BLaER1 (cell line): ENCODE data around the gene LRRC73.
"Not testable (repeated sequence)": the region's sequence is repeated elsewhere in the genome, so short reads cannot be mapped to it uniquely, and the experiment has no call there.

Experiments used
- H3K27ac ChIP-seq: shearing (Covaris generic); formaldehyde crosslinking; 2 replicates; pipeline ENCODE4 v1.8.1; 2022
- H3K27me3 ChIP-seq: shearing (Covaris generic); formaldehyde crosslinking; 2 replicates; pipeline ENCODE4 v1.8.1; 2022
- H3K36me3 ChIP-seq: shearing (Covaris generic); formaldehyde crosslinking; 2 replicates; pipeline ENCODE4 v1.8.1; 2022
- H3K4me1 ChIP-seq: shearing (Covaris generic); formaldehyde crosslinking; 2 replicates; pipeline ENCODE4 v1.8.1; 2022
- H3K4me2 ChIP-seq: shearing (Covaris generic); formaldehyde crosslinking; 2 replicates; pipeline ENCODE4 v1.8.1; 2022
- H3K4me3 ChIP-seq: shearing (Covaris generic); formaldehyde crosslinking; 2 replicates; pipeline ENCODE4 v1.8.1; 2022
- H3K9ac ChIP-seq: shearing (Covaris generic); formaldehyde crosslinking; 2 replicates; pipeline ENCODE4 v1.8.1; 2022
- H3K9me3 ChIP-seq: shearing (Covaris generic); formaldehyde crosslinking; 2 replicates; pipeline ENCODE4 v1.8.1; 2022
- H4K20me1 ChIP-seq: shearing (Covaris generic); formaldehyde crosslinking; 2 replicates; pipeline ENCODE4 v1.8.1; 2022
- Cebpa-rat ChIP-seq: shearing (Covaris generic); IDR thresholded peaks from 2 replicates; pipeline ENCODE4 v1.8.1; 2022

LRRC73 gene

GRCh38 chr6:43465948-43466347 is 44.2 kb downstream of the LRRC73 start:
- Histone ChIP-seq H3K9ac (no peak overlapping the region), H3K27me3 (no peaks in the 10 kb centered on the region), H3K4me2 (no peak overlapping the region), H3K36me3 (no peaks in the 10 kb centered on the region), H3K9me3 (no peaks in the 10 kb centered on the region), H4K20me1 (no peaks in the 10 kb centered on the region), H3K27ac (no peak overlapping the region), H3K4me3 (no peak overlapping the region), H3K4me1 (no peaks in the 10 kb centered on the region)
- TF ChIP-seq Cebpa-rat: no peak

GRCh38 chr6:43464337-43464736 is 45.8 kb downstream of the LRRC73 start:
- H3K4me3 ChIP-seq: no peak overlapping the region
- H3K4me1 ChIP-seq: no peaks in the 10 kb centered on the region
- no peaks in the 10 kb centered on the region for H3K27me3 ChIP-seq
- no peak for TF ChIP-seq Cebpa-rat
- H3K4me2 ChIP-seq: no peak overlapping the region
- H3K36me3 ChIP-seq: no peaks in the 10 kb centered on the region
- no peaks in the 10 kb centered on the region for H3K9me3 ChIP-seq
- no peak overlapping the region for H3K27ac ChIP-seq
- no peak overlapping the region for H3K9ac ChIP-seq
- H4K20me1 ChIP-seq: no peaks in the 10 kb centered on the region

- TF ChIP-seq Cebpa-rat: no peak
- Histone ChIP-seq H3K4me1 (no peaks in the 10 kb centered on the region), H4K20me1 (no peaks in the 10 kb centered on the region)
Observed at GRCh38 chr6:43461936-43462335, 48.2 kb downstream of the LRRC73 start.

GRCh38 chr6:43460032-43460431 is 50.1 kb downstream of the LRRC73 start:
- Histone ChIP-seq H3K27ac (no peak overlapping the region), H3K27me3 (peaks cover 32% of the 10 kb centered on the region), H3K4me1 (no peaks in the 10 kb centered on the region), H3K4me3 (no peak overlapping the region), H3K9ac (no peak overlapping the region), H3K9me3 (no peaks in the 10 kb centered on the region), H4K20me1 (peaks cover 12% of the 10 kb centered on the region; the same call in 1 of the 2 replicates), H3K4me2 (no peak overlapping the region), H3K36me3 (no peaks in the 10 kb centered on the region)
- TF ChIP-seq Cebpa-rat: no peak

More at GRCh38 chr6:43461936-43462335, 48.2 kb downstream of the LRRC73 start:
- Histone ChIP-seq H3K9me3 (no peaks in the 10 kb centered on the region), H3K27me3 (peaks cover 13% of the 10 kb centered on the region), H3K4me2 (no peak overlapping the region), H3K36me3 (no peaks in the 10 kb centered on the region), H3K4me3 (no peak overlapping the region), H3K27ac (no peak overlapping the region), H3K9ac (no peak overlapping the region)

GRCh38 chr6:43459535-43459934 is 50.6 kb downstream of the LRRC73 start:
- Histone ChIP-seq H3K4me3 (no peak overlapping the region), H3K27ac (no peak overlapping the region), H3K27me3 (peaks cover 37% of the 10 kb centered on the region), H3K9ac (no peak overlapping the region), H3K4me1 (no peaks in the 10 kb centered on the region), H3K4me2 (no peak overlapping the region), H3K36me3 (no peaks in the 10 kb centered on the region), H3K9me3 (no peaks in the 10 kb centered on the region), H4K20me1 (peaks cover 12% of the 10 kb centered on the region; the same call in 1 of the 2 replicates)
- TF ChIP-seq Cebpa-rat: no peak

GRCh38 chr6:43458154-43458553 is 52.0 kb downstream of the LRRC73 start:
- H3K9ac ChIP-seq, H3K4me3 ChIP-seq, H3K36me3 ChIP-seq, H3K27ac ChIP-seq, H3K4me2 ChIP-seq, H3K4me1 ChIP-seq, H3K9me3 ChIP-seq: not testable (repeated sequence)
- peaks cover 45% of the 10 kb centered on the region for H3K27me3 ChIP-seq
- H4K20me1 ChIP-seq: peaks cover 17% of the 10 kb centered on the region; the same call in 1 of the 2 replicates

- H3K4me2 ChIP-seq: no peak overlapping the region
- no peak overlapping the region for H3K27ac ChIP-seq
- H3K4me1 ChIP-seq: no peaks in the 10 kb centered on the region
- peaks cover 8% of the 10 kb centered on the region for H3K36me3 ChIP-seq
- no peak overlapping the region for H3K4me3 ChIP-seq
- TF ChIP-seq Cebpa-rat: no peak
- H3K27me3 ChIP-seq: peaks cover 45% of the 10 kb centered on the region
- no peaks in the 10 kb centered on the region for H3K9me3 ChIP-seq
- peaks cover 17% of the 10 kb centered on the region; the same call in 1 of the 2 replicates for H4K20me1 ChIP-seq
- H3K9ac ChIP-seq: no peak overlapping the region
Observed at GRCh38 chr6:43457643-43458042, 52.5 kb downstream of the LRRC73 start.
